Mesendoderm (in vitro differentiated cells): Measurements from ENCODE around the gene SLC13A3.

Experiments
- DNase-seq: peaks from one replicate; pipeline ENCODE4 v3.0.0; 2013
- H2AK5ac ChIP-seq: 2 replicates; pipeline ENCODE4 v1.6.1; 2013; ENCODE audit warnings: low read length, inconsistent platforms
- H2BK120ac ChIP-seq: 2 replicates; pipeline ENCODE4 v1.6.1; 2013; ENCODE audit warnings: low read depth, mild to moderate bottlenecking, low read length, moderate library complexity, mixed read lengths
- H2BK15ac ChIP-seq: replicated peaks from 2 replicates; pipeline ENCODE4 v1.6.1; 2013; ENCODE audit warnings: low read depth, mild to moderate bottlenecking, moderate library complexity
- H2BK5ac ChIP-seq: 2 replicates; pipeline ENCODE4 v1.6.1; 2013; ENCODE audit warnings: low read length, inconsistent platforms
- H3K18ac ChIP-seq: 2 replicates; pipeline ENCODE4 v1.6.1; 2013; ENCODE audit warnings: mild to moderate bottlenecking, low read length, mixed read lengths
- H3K23ac ChIP-seq: one replicate; pipeline ENCODE4 v1.6.1; 2013; ENCODE audit warnings: low read length
- H3K27ac ChIP-seq: 2 replicates; pipeline ENCODE4 v1.5.1; 2013; ENCODE audit warnings: low read depth, mild to moderate bottlenecking, inconsistent platforms, low read length, moderate library complexity
- H3K27me3 ChIP-seq: 2 replicates; pipeline ENCODE4 v1.6.1; 2013; ENCODE audit warnings: low read length, control low read depth, mild to moderate bottlenecking, inconsistent platforms; ENCODE audit not compliant: insufficient read depth, poor library complexity
- H3K36me3 ChIP-seq: 2 replicates; pipeline ENCODE4 v1.6.1; 2013; ENCODE audit warnings: low read length, inconsistent platforms; ENCODE audit not compliant: control insufficient read depth, insufficient read depth
- H3K4ac ChIP-seq: one replicate; pipeline ENCODE4 v1.6.1; 2013; ENCODE audit warnings: low read depth, mild to moderate bottlenecking, low read length, moderate library complexity
- H3K4me1 ChIP-seq: 2 replicates; pipeline ENCODE4 v1.6.1; 2013; ENCODE audit warnings: low read depth, low read length, inconsistent platforms; ENCODE audit not compliant: control insufficient read depth
- H3K4me2 ChIP-seq: 2 replicates; pipeline ENCODE4 v1.6.1; 2013; ENCODE audit warnings: low read length
- H3K4me3 ChIP-seq: 2 replicates; pipeline ENCODE4 v1.5.1; 2013; ENCODE audit warnings: mild to moderate bottlenecking, low read length
- H3K56ac ChIP-seq: one replicate; pipeline ENCODE4 v1.6.1; 2013; ENCODE audit warnings: low read length
- H3K79me1 ChIP-seq: 2 replicates; pipeline ENCODE4 v1.6.1; 2013; ENCODE audit warnings: low read length, inconsistent platforms
- H3K79me2 ChIP-seq: 2 replicates; pipeline ENCODE4 v1.6.1; 2013; ENCODE audit warnings: mild to moderate bottlenecking, low read length; ENCODE audit not compliant: control insufficient read depth, insufficient read depth
- H3K9ac ChIP-seq: 2 replicates; pipeline ENCODE4 v1.6.1; 2013; ENCODE audit warnings: low read length, inconsistent platforms
- H4K5ac ChIP-seq: one replicate; pipeline ENCODE4 v1.6.1; 2013; ENCODE audit warnings: low read length
- H4K8ac ChIP-seq: one replicate; pipeline ENCODE4 v1.6.1; 2013; ENCODE audit warnings: low read depth, mild to moderate bottlenecking, control low read depth, low read length, moderate library complexity
- WGBS: extraction: QIAGEN DNeasy Blood & Tissue Kit; methylation state at CpG from one replicate; pipeline ENCODE4 v1.1.7; 2013; ENCODE audit warnings: low lambda C conversion rate, missing lambda C conversion rate; ENCODE audit not compliant: insufficient coverage; ENCODE audit errors: extremely low coverage; 5-methylcytosine and 5-hydroxymethylcytosine counted together

Gene SLC13A3

GRCh38 chr20:46646659-46647380, 4.4 kb downstream of the SLC13A3 start:
- Histone ChIP-seq H3K4me2 (no peak overlapping the region), H4K5ac (no peak overlapping the region), H3K56ac (no peak overlapping the region), H3K18ac (no peak overlapping the region), H3K4me3 (no peak overlapping the region), H2BK15ac (no peak overlapping the region), H3K27me3 (no peaks in the 10 kb centered on the region), H4K8ac (no peak overlapping the region), H3K23ac (no peak overlapping the region), H3K79me2 (no peaks in the 10 kb centered on the region), H2BK120ac (no peak overlapping the region), H3K4me1 (no peaks in the 10 kb centered on the region), H3K4ac (no peak overlapping the region), H3K36me3 (no peaks in the 10 kb centered on the region), H3K9ac (no peak overlapping the region), H2BK5ac (no peak overlapping the region), H3K27ac (no peak overlapping the region), H2AK5ac (no peak overlapping the region), H3K79me1 (no peaks in the 10 kb centered on the region)
- no peak for DNase-seq
- WGBS, result no CpG with 5 or more reads among the region's 3 CpGs

- Histone ChIP-seq H3K27ac (no peak overlapping the region), H3K36me3 (no peaks in the 10 kb centered on the region), H3K79me2 (no peaks in the 10 kb centered on the region), H2BK120ac (no peak overlapping the region), H3K27me3 (no peaks in the 10 kb centered on the region), H3K4me3 (no peak overlapping the region), H3K9ac (no peak overlapping the region), H3K18ac (no peak overlapping the region), H2AK5ac (no peak overlapping the region), H3K56ac (no peak overlapping the region), H4K8ac (no peak overlapping the region), H3K4ac (no peak overlapping the region), H3K4me2 (no peak overlapping the region), H2BK15ac (no peak overlapping the region), H3K79me1 (no peaks in the 10 kb centered on the region), H3K4me1 (no peaks in the 10 kb centered on the region), H3K23ac (no peak overlapping the region), H2BK5ac (no peak overlapping the region), H4K5ac (no peak overlapping the region)
- no CpG with 5 or more reads among the region's 4 CpGs for whole genome bisulfite sequencing
- DNase-seq, result no peak
These were observed 5.1 kb downstream of the SLC13A3 start for GRCh38 chr20:46646122-46646521.

GRCh38 chr20:46644733-46645132, 6.5 kb downstream of the SLC13A3 start:
- no peak overlapping the region for H3K4ac ChIP-seq
- no peaks in the 10 kb centered on the region for H3K79me1 ChIP-seq
- H3K4me3 ChIP-seq, result no peak overlapping the region
- H3K4me2 ChIP-seq, result no peak overlapping the region
- H3K23ac ChIP-seq, result no peak overlapping the region
- no peaks in the 10 kb centered on the region for H3K36me3 ChIP-seq
- no peak overlapping the region for H3K56ac ChIP-seq
- no peak overlapping the region for H4K5ac ChIP-seq
- no peak overlapping the region for H3K18ac ChIP-seq
- H2BK5ac ChIP-seq, result no peak overlapping the region
- DNase-seq, result no peak
- H4K8ac ChIP-seq, result no peak overlapping the region
- no peaks in the 10 kb centered on the region for H3K4me1 ChIP-seq
- whole genome bisulfite sequencing, result no CpG with 5 or more reads among the region's 1 CpG
- H2BK120ac ChIP-seq, result no peak overlapping the region
- no peaks in the 10 kb centered on the region for H3K27me3 ChIP-seq
- no peaks in the 10 kb centered on the region for H3K79me2 ChIP-seq
- H2BK15ac ChIP-seq, result no peak overlapping the region
- no peak overlapping the region for H3K9ac ChIP-seq
- no peak overlapping the region for H3K27ac ChIP-seq
- H2AK5ac ChIP-seq, result no peak overlapping the region

GRCh38 chr20:46644160-46644559, 7.1 kb downstream of the SLC13A3 start:
- H3K79me1 ChIP-seq, result no peaks in the 10 kb centered on the region
- H2BK120ac ChIP-seq, result no peak overlapping the region
- H3K4me3 ChIP-seq, result no peak overlapping the region
- H3K4me2 ChIP-seq, result no peak overlapping the region
- H4K8ac ChIP-seq, result no peak overlapping the region
- no CpG with 5 or more reads among the region's 3 CpGs for WGBS
- H3K27me3 ChIP-seq, result no peaks in the 10 kb centered on the region
- H2AK5ac ChIP-seq, result no peak overlapping the region
- no peak overlapping the region for H3K56ac ChIP-seq
- H3K9ac ChIP-seq, result no peak overlapping the region
- H2BK15ac ChIP-seq, result no peak overlapping the region
- no peak overlapping the region for H4K5ac ChIP-seq
- no peak for DNase-seq
- no peaks in the 10 kb centered on the region for H3K79me2 ChIP-seq
- H3K4ac ChIP-seq, result no peak overlapping the region
- H2BK5ac ChIP-seq, result no peak overlapping the region
- no peak overlapping the region for H3K27ac ChIP-seq
- H3K4me1 ChIP-seq, result no peaks in the 10 kb centered on the region
- no peaks in the 10 kb centered on the region for H3K36me3 ChIP-seq
- no peak overlapping the region for H3K23ac ChIP-seq
- no peak overlapping the region for H3K18ac ChIP-seq

GRCh38 chr20:46642969-46643343, 8.3 kb downstream of the SLC13A3 start:
- Histone ChIP-seq H4K8ac (no peak overlapping the region), H4K5ac (no peak overlapping the region), H3K27ac (no peak overlapping the region), H2BK5ac (no peak overlapping the region), H3K4me1 (no peaks in the 10 kb centered on the region), H3K4me3 (no peak overlapping the region), H3K4me2 (no peak overlapping the region), H3K79me1 (no peaks in the 10 kb centered on the region), H3K27me3 (no peaks in the 10 kb centered on the region), H3K79me2 (no peaks in the 10 kb centered on the region), H3K23ac (no peak overlapping the region), H2BK15ac (no peak overlapping the region), H3K4ac (no peak overlapping the region), H3K36me3 (no peaks in the 10 kb centered on the region), H2AK5ac (no peak overlapping the region), H2BK120ac (no peak overlapping the region), H3K18ac (no peak overlapping the region), H3K56ac (no peak overlapping the region), H3K9ac (no peak overlapping the region)
- DNase-seq, result no peak
- WGBS, result no CpG with 5 or more reads among the region's 5 CpGs
